Panc1 (cell line): ENCODE data around the gene MTUS2. TPM values are rescaled to one million over a fixed set of nuclear protein-coding genes. Genes with fewer than 3 reads are reported as not detected.

Experiments
- ATAC-seq: fragments of 200-7000 bp; cut with Tn5 transposase; 2 replicates; pipeline ENCODE4 v1.9.1; 2020; ENCODE audit warnings: mild to moderate bottlenecking, moderate library complexity
- BruUV-seq: library from RNA; stranded (reverse); fragments of 400-500 nt; replicated peaks from 2 replicates; lab custom pipeline; 2021; lab: Mats Ljungman, UMichigan
- CTCF ChIA-PET: fragments of 300-600 bp; sonication (Branson Sonifier 250); formaldehyde crosslinking; loops from one replicate; lab custom pipeline; 2022; ENCODE audit warnings: antibody characterized with exemption; lab: Charles Lee
- POLR2A ChIA-PET: fragments of 300-600 bp; sonication (Branson Sonifier 250); formaldehyde crosslinking; loops from one replicate; lab custom pipeline; 2022; ENCODE audit warnings: antibody characterized with exemption; lab: Charles Lee
- DNase-seq: peaks from one replicate; pipeline ENCODE4 v3.0.0-alpha.2; 2010; ENCODE audit warnings: low read depth, low spot score
- H3K27ac ChIP-seq: 2 replicates; pipeline ENCODE4 v1.5.1; 2011; ENCODE audit warnings: mild to moderate bottlenecking, low read length, inconsistent platforms
- H3K27me3 ChIP-seq: fragments of 200-500 bp; sonication (Bioruptor generic); 2 replicates; pipeline ENCODE4 v1.6.0; 2014; ENCODE audit warnings: low read length, inconsistent platforms; ENCODE audit not compliant: control insufficient read depth, insufficient read depth
- H3K36me3 ChIP-seq: fragments of 200-500 bp; sonication (Bioruptor generic); 2 replicates; pipeline ENCODE4 v1.5.1; 2014; ENCODE audit warnings: inconsistent platforms, mild to moderate bottlenecking, low read length, moderate library complexity; ENCODE audit not compliant: control insufficient read depth, insufficient read depth
- H3K4me1 ChIP-seq: 2 replicates; pipeline ENCODE4 v1.5.1; 2011; ENCODE audit warnings: inconsistent platforms, mild to moderate bottlenecking, low read length, moderate library complexity; ENCODE audit not compliant: control insufficient read depth, insufficient read depth
- H3K4me3 ChIP-seq, 2 experiments: 2 replicates each; pipeline ENCODE4 v1.5.1; 2011 to 2012; ENCODE audit warnings: low read depth in 2 of 2, low read length in 2 of 2, mild to moderate bottlenecking in 2 of 2, inconsistent platforms in 1 of 2, moderate library complexity in 1 of 2
- H3K9me3 ChIP-seq: fragments of 200-500 bp; sonication (Bioruptor generic); 2 replicates; pipeline ENCODE4 v1.5.1; 2014; ENCODE audit warnings: low read depth, mild to moderate bottlenecking, inconsistent platforms, low read length, moderate library complexity; ENCODE audit not compliant: control insufficient read depth, insufficient read depth
- CTCF ChIP-seq: fragments of 450-650 bp; IDR thresholded peaks from 2 replicates; pipeline ENCODE4 v1.5.1; 2017; ENCODE audit warnings: mild to moderate bottlenecking
- POLR2AphosphoS5 ChIP-seq: IDR thresholded peaks from 2 replicates; pipeline ENCODE4 v1.6.1; 2012; ENCODE audit warnings: mild to moderate bottlenecking, low read depth, low read length, moderate library complexity
- REST ChIP-seq, 2 experiments: IDR thresholded peaks; 2 replicates each; pipeline ENCODE4 v1.6.1; 2011 to 2012; ENCODE audit warnings: low read depth in 2 of 2, control low read depth in 1 of 2, low read length in 1 of 2, mild to moderate bottlenecking in 1 of 2, moderate library complexity in 1 of 2; ENCODE audit not compliant: insufficient read depth in 1 of 2
- SIN3A ChIP-seq: IDR thresholded peaks from 2 replicates; pipeline ENCODE4 v1.6.1; 2012; ENCODE audit warnings: low read depth, mild to moderate bottlenecking, low read length, moderate library complexity, borderline replicate concordance; ENCODE audit not compliant: insufficient read depth
- TCF7L2 ChIP-seq: IDR thresholded peaks from 2 replicates; pipeline ENCODE4 v1.6.1; 2011; ENCODE audit warnings: mild to moderate bottlenecking, low read depth, low read length, inconsistent platforms
- in situ Hi-C: cut with HindIII; loops from 2 replicates; pipeline ENCODE4 v1.10.0; 2016; ENCODE audit warnings: low sequenced_read_pairs, low pct_unique_long_range_greater_than_20kb
- intact Hi-C: fragments of 100-400 bp; cut with micrococcal nuclease; formaldehyde crosslinking; loops from one replicate; pipeline ENCODE4 v1.10.0; 2022; ENCODE audit not compliant: unreplicated experiment
- total RNA-seq: library from RNA; stranded (reverse); gene quantifications from one replicate; pipeline ENCODE4 v1.2.1, GENCODE V29; 2021; ENCODE audit not compliant: unreplicated experiment

Gene MTUS2
- total RNA-seq, 1 experiment from 2014 or later: 0.05 TPM

- intact Hi-C loops: no loop called here
- DNase-seq (no peak), ATAC-seq (no peak)
- no peaks in the 10 kb centered on the region for H3K4me1 ChIP-seq
- no peaks in the 10 kb centered on the region for H3K9me3 ChIP-seq
- BruUV-seq: no TSS peak
- in situ Hi-C loops: no loop called here
- H3K27me3 ChIP-seq: no peaks in the 10 kb centered on the region; the same call in 1 of the 2 replicates
- no peak overlapping the region for H3K4me3 ChIP-seq
- ChIA-PET CTCF (no interaction called here), POLR2A (no interaction called here)
- no peaks in the 10 kb centered on the region for H3K36me3 ChIP-seq
- TF ChIP-seq POLR2AphosphoS5 (no peak), TCF7L2 (no peak), CTCF (no peak), SIN3A (no peak), REST (IDR thresholded peaks at IDR 0.05; ENCODE audit: insufficient read depth in 1 of 2, low read depth in 2 of 2, low read length in 1 of 2) (no peak)
- H3K27ac ChIP-seq: no peak overlapping the region
Measured at GRCh38 chr13:29154390-29154789, 334.3 kb downstream of the MTUS2 start.

- H3K4me1 ChIP-seq: no peaks in the 10 kb centered on the region
- no TSS peak for BruUV-seq
- H3K36me3 ChIP-seq: no peaks in the 10 kb centered on the region
- DNase-seq (no peak), ATAC-seq (no peak)
- ChIA-PET CTCF (no interaction called here), POLR2A (interaction anchor here (0.5 kb wide), 1 partner anchor 169 kb away, joined by 6 read pairs; no protein-coding TSS in a partner anchor)
- no peaks in the 10 kb centered on the region; the same call in 1 of the 2 replicates for H3K27me3 ChIP-seq
- no peaks in the 10 kb centered on the region for H3K9me3 ChIP-seq
- intact Hi-C loops (no loop called here), in situ Hi-C loops (no loop called here)
- TF ChIP-seq REST (IDR thresholded peaks at IDR 0.05; ENCODE audit: insufficient read depth in 1 of 2, low read depth in 2 of 2, low read length in 1 of 2): no peak
- no peak for TF ChIP-seq POLR2AphosphoS5
- no peak for TF ChIP-seq SIN3A
- TF ChIP-seq TCF7L2: no peak
- no peak for TF ChIP-seq CTCF
- no peak overlapping the region for H3K4me3 ChIP-seq
- no peak overlapping the region for H3K27ac ChIP-seq
Measured at GRCh38 chr13:29156136-29156535, 336.0 kb downstream of the MTUS2 start.
